Osteocyte (in vitro differentiated cells): Measurements from ENCODE around the gene SMYD2. TPM values are rescaled to one million over a fixed set of nuclear protein-coding genes. Genes with fewer than 3 reads are reported as not detected.

Experiments used
- DNase-seq: peaks from one replicate; pipeline ENCODE4 v3.0.0; 2021; ENCODE audit warnings: mixed read lengths; ENCODE audit not compliant: unreplicated experiment; ENCODE audit errors: extremely low spot score
- H3K27ac Mint-ChIP-seq: one replicate; pipeline ENCODE4 v1.8.0; 2021; ENCODE audit warnings: mild to moderate bottlenecking, mixed read lengths; ENCODE audit not compliant: unreplicated experiment
- H3K27me3 Mint-ChIP-seq: one replicate; pipeline ENCODE4 v1.8.0; 2021; ENCODE audit warnings: mixed read lengths; ENCODE audit not compliant: unreplicated experiment
- H3K36me3 Mint-ChIP-seq: one replicate; pipeline ENCODE4 v1.8.0; 2021; ENCODE audit warnings: mixed read lengths; ENCODE audit not compliant: unreplicated experiment
- H3K4me1 Mint-ChIP-seq: one replicate; pipeline ENCODE4 v1.8.0; 2021; ENCODE audit warnings: mixed read lengths; ENCODE audit not compliant: unreplicated experiment
- H3K4me3 Mint-ChIP-seq: one replicate; pipeline ENCODE4 v1.8.0; 2021; ENCODE audit warnings: mild to moderate bottlenecking, moderate library complexity, mixed read lengths; ENCODE audit not compliant: unreplicated experiment
- H3K9me3 Mint-ChIP-seq: one replicate; pipeline ENCODE4 v1.8.0; 2021; ENCODE audit warnings: mixed read lengths; ENCODE audit not compliant: unreplicated experiment
- total RNA-seq: library from RNA; stranded (reverse); gene quantifications from 2 replicates; pipeline ENCODE4 v1.2.1, GENCODE V29; 2021
- TF ChIP-seq, protein P1 (sequence below): fragments of 200-600 bp; sonication (generic); IDR thresholded peaks from 2 replicates; pipeline ENCODE4 v1.5.0; 2021; ENCODE audit warnings: antibody characterized with exemption, mild to moderate bottlenecking, moderate library complexity

The SMYD2 gene
- total RNA-seq, 1 donor from 2014 or later = 44.7 TPM

DNA sequence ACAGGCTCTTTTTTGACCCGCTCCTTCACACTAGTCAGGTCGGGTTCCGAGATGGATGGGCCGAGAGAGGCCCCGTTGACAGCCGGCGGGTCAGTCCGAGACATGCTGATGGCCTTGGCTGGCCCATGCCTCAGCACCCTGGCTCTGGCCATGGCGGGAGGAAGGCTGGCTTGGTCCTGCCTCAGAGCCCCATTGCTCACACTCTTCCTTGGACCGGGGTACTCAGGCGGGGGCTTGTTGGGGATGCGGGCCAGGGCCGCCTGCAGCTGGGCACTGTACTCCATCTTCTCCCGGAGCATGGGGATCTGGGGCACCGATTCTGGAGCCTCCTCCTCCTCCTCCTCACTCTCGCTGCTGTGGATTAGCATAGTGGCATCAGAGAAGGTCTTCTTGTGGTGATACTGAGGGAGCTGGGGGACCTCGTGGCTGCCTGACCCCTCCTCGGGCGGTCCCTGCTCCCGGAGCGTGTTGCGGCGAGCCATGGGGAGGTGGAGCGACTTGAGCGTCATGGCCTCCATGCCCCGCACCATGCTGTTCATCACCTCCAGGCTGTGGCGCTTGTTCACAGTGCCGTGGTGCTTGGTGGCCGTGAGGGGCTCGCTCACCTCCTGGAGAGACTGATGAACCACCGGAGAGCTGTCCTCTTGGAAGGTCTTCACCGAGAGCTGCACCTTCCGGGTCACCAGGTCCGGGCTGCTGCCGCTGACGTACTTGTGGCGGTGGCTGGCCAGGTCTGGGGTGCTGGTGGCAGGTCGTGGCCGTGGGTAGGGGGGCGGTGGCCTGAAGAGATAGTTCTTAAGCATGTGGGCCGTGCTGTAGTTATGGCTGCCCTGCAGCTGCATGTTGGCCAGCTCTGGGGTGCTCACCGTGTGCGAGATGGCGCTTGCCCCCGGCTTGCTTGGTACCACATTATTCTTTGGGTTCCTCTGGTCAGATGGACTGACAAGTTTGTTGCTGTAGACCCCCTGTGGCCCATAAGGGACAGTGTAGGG lies 102.7 kb downstream of the SMYD2 start:
- no peaks in the 10 kb centered on the region for H3K9me3 Mint-ChIP-seq
- H3K36me3 Mint-ChIP-seq = peaks cover 57% of the 10 kb centered on the region
- H3K4me1 Mint-ChIP-seq = peaks cover 38% of the 10 kb centered on the region
- no peak for DNase-seq
- H3K4me3 Mint-ChIP-seq = no peak overlapping the region
- H3K27me3 Mint-ChIP-seq = no peaks in the 10 kb centered on the region
- TF ChIP-seq, protein P1, sequence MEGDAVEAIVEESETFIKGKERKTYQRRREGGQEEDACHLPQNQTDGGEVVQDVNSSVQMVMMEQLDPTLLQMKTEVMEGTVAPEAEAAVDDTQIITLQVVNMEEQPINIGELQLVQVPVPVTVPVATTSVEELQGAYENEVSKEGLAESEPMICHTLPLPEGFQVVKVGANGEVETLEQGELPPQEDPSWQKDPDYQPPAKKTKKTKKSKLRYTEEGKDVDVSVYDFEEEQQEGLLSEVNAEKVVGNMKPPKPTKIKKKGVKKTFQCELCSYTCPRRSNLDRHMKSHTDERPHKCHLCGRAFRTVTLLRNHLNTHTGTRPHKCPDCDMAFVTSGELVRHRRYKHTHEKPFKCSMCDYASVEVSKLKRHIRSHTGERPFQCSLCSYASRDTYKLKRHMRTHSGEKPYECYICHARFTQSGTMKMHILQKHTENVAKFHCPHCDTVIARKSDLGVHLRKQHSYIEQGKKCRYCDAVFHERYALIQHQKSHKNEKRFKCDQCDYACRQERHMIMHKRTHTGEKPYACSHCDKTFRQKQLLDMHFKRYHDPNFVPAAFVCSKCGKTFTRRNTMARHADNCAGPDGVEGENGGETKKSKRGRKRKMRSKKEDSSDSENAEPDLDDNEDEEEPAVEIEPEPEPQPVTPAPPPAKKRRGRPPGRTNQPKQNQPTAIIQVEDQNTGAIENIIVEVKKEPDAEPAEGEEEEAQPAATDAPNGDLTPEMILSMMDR = no peak
- no peak overlapping the region for H3K27ac Mint-ChIP-seq

DNA sequence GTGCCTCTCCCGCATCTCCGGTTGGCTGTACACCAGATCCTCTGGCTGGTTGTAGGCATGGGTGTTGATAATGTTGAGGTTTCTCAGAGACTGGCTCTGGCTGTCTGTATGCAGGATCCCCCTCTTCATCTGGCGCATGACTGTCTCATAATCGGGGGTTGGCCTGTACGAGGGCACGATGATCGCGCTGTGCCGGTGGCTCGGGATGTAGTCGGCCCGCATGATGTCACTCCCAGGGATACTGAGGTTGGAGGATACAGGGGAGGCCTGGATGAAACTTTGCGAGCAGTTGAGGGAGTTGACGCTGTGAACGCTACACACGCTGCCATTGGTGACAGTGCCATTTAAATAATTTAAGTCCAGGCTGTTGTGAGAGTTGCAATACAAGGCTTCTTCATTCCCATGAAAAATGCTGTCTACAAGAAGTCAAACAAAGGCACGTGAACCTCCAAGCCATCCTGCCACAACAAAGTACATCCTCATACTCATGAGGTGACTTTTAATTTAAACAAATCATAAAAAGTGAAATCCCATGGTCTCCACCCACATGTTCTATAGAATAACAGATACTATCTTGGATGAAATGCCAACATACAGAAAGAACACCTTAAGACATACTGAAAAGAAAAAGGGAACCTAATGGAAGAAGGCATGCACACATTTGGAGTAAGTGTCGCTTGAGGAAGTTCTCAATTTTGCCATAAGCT lies 103.6 kb downstream of the SMYD2 start:
- H3K27ac Mint-ChIP-seq = peak overlapping the region; percentile 39
- H3K36me3 Mint-ChIP-seq = peaks cover 57% of the 10 kb centered on the region
- no peak for DNase-seq

DNA sequence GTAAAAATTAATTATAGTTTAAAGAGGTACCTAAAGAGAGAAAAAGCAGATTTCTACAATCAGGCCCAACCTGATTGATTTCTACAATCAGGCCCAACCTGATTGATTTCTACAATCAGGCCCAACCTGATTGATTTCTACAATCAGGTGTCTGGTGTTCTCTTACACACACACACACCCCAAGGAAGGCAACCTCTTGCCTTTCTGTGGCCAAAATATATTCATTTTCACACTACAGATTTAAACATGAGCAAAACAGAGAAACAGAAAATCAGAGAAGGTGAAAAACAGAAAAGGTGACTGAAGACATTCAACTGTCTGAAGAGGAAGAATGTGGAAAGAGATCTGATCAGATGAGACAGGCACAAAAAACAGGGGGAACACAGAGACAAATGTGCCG lies 104.5 kb downstream of the SMYD2 start:
- Mint-ChIP-seq H3K9me3 (no peaks in the 10 kb centered on the region), H3K36me3 (peaks cover 63% of the 10 kb centered on the region), H3K27me3 (no peaks in the 10 kb centered on the region), H3K27ac (no peak overlapping the region), H3K4me3 (no peak overlapping the region), H3K4me1 (peaks cover 38% of the 10 kb centered on the region)
- TF ChIP-seq, protein P1 = no peak
- DNase-seq = no peak

More for the DNA sequence above, 103.6 kb downstream of the SMYD2 start:
- Mint-ChIP-seq H3K4me1 (peaks cover 38% of the 10 kb centered on the region), H3K9me3 (no peaks in the 10 kb centered on the region), H3K4me3 (no peak overlapping the region), H3K27me3 (no peaks in the 10 kb centered on the region)
- TF ChIP-seq, protein P1 = no peak

DNA sequence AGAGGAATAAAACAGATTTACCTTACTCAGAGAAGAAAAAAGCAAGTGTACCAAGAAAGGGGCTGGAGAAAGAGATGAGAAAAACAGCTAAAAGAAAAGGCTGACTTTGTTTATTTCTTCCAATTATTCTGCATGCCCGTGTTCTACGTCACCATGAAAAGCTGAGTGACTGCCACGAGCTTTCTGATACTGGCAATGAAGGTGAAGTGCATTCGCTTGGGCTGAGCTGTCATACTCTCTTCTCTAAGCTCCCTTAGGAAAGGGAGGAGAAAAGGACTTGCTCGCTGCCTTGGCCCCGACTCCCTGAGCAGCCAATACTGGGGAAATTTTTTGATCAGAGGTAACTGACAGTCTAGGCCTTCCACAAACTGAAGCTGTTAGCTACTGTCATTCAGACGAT lies 105.4 kb downstream of the SMYD2 start:
- peaks cover 35% of the 10 kb centered on the region for H3K4me1 Mint-ChIP-seq
- TF ChIP-seq, protein P1 = no peak
- H3K27me3 Mint-ChIP-seq = no peaks in the 10 kb centered on the region
- no peak for DNase-seq
- H3K36me3 Mint-ChIP-seq = peaks cover 55% of the 10 kb centered on the region
- no peak overlapping the region for H3K4me3 Mint-ChIP-seq
- H3K9me3 Mint-ChIP-seq = no peaks in the 10 kb centered on the region
- H3K27ac Mint-ChIP-seq = peak overlapping the region; percentile 93
